SU-DHL-6 (cell line): Measurements from ENCODE around the gene COL25A1.

ENCODE experiments used
- H2AFZ ChIP-seq: fragments of 200-600 bp; sonication (generic); 2 replicates; pipeline ENCODE4 v1.6.1; 2014; ENCODE audit warnings: low read depth, mild to moderate bottlenecking, moderate library complexity, mixed read lengths, antibody characterized with exemption, low read length; ENCODE audit not compliant: severe bottlenecking
- H3F3A ChIP-seq: fragments of 200-600 bp; shearing (Covaris generic); 2 replicates; pipeline ENCODE4 v1.6.0; 2016; ENCODE audit warnings: antibody characterized with exemption, mild to moderate bottlenecking; ENCODE audit not compliant: insufficient read depth
- H3K27ac ChIP-seq: fragments of 200-600 bp; sonication (generic); 2 replicates; pipeline ENCODE4 v1.5.1; 2016; ENCODE audit warnings: low read depth, mild to moderate bottlenecking, low read length, moderate library complexity, mixed read lengths
- H3K27me3 ChIP-seq: fragments of 200-600 bp; sonication (generic), shearing (Covaris generic); 2 replicates; pipeline ENCODE4 v1.6.0; 2014; ENCODE audit warnings: mild to moderate bottlenecking, low read length
- H3K36me3 ChIP-seq: fragments of 200-600 bp; sonication (generic); 2 replicates; pipeline ENCODE4 v1.6.1; 2014; ENCODE audit warnings: mild to moderate bottlenecking, low read length, mixed read lengths
- H3K4me2 ChIP-seq: fragments of 300-600, 200-600 bp; shearing (Covaris generic), sonication (generic); 2 replicates; pipeline ENCODE4 v1.6.0; 2014; ENCODE audit warnings: low read length, low read depth, mild to moderate bottlenecking; ENCODE audit not compliant: poor library complexity, severe bottlenecking
- H3K4me3 ChIP-seq: fragments of 200-600 bp; sonication (generic); 2 replicates; pipeline ENCODE4 v1.5.1; 2014; ENCODE audit warnings: antibody characterized with exemption, low read length, mild to moderate bottlenecking, mixed read lengths; ENCODE audit not compliant: insufficient read depth, poor library complexity, severe bottlenecking
- H3K79me2 ChIP-seq: fragments of 200-600 bp; sonication (generic); 2 replicates; pipeline ENCODE4 v1.6.1; 2014; ENCODE audit warnings: mild to moderate bottlenecking, low read length, moderate library complexity; ENCODE audit not compliant: insufficient read depth
- H3K9ac ChIP-seq: fragments of 200-600 bp; sonication (generic); 2 replicates; pipeline ENCODE4 v1.7.0; 2014; ENCODE audit warnings: mild to moderate bottlenecking, low read length
- H3K9me2 ChIP-seq: fragments of 200-600 bp; sonication (generic); replicated peaks from 2 replicates; pipeline ENCODE4 v1.6.1; 2014; ENCODE audit warnings: low read length; ENCODE audit not compliant: insufficient read depth
- H3K9me3 ChIP-seq: fragments of 200-600 bp; sonication (generic); 2 replicates; pipeline ENCODE4 v1.6.1; 2014; ENCODE audit warnings: low read length, mixed read lengths; ENCODE audit not compliant: insufficient read depth
- H4K20me1 ChIP-seq: fragments of 200-600 bp; sonication (generic); 2 replicates; pipeline ENCODE4 v1.6.1; 2014; ENCODE audit warnings: low read depth, mild to moderate bottlenecking, antibody characterized with exemption, low read length, moderate library complexity, mixed read lengths
- EZH2phosphoT487 ChIP-seq: fragments of 200-600 bp; sonication (generic), shearing (Covaris generic); conservative IDR thresholded peaks from 2 replicates; pipeline ENCODE4 v1.6.1; 2018; ENCODE audit warnings: mild to moderate bottlenecking, antibody characterized with exemption, low read length, moderate library complexity, mixed read lengths
- TF ChIP-seq, protein P1 (sequence below): fragments of 200-600 bp; sonication (generic); IDR thresholded peaks from one replicate; pipeline ENCODE4 v1.5.1; 2017; ENCODE audit warnings: antibody characterized with exemption, mild to moderate bottlenecking, low read length, moderate library complexity; ENCODE audit not compliant: insufficient read depth, poor library complexity, severe bottlenecking

Gene COL25A1

DNA sequence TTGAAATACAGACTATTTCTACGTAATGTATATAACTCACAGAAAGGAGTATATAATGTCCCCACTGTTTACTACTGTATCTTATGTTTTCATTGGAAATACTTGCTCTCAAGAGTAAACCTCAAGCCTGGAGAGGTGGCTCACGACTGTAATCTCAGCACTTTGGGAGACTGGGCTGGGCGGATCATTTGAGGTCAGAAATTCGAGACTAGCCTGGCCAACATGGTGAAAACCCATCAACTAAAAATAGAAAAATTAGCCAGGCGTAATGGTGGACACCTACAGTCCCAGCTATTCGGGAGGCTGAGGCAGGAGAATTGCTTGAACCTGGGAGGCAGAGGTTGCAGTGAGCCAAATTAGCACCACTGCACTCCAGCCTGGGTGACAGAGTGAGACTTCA is 92.8 kb downstream of the COL25A1 start:
- H3K9me2 ChIP-seq = no peaks in the 10 kb centered on the region
- H3K9ac ChIP-seq = no peak overlapping the region
- no peaks in the 10 kb centered on the region for H3K9me3 ChIP-seq
- no peak for TF ChIP-seq EZH2phosphoT487
- TF ChIP-seq, protein P1, sequence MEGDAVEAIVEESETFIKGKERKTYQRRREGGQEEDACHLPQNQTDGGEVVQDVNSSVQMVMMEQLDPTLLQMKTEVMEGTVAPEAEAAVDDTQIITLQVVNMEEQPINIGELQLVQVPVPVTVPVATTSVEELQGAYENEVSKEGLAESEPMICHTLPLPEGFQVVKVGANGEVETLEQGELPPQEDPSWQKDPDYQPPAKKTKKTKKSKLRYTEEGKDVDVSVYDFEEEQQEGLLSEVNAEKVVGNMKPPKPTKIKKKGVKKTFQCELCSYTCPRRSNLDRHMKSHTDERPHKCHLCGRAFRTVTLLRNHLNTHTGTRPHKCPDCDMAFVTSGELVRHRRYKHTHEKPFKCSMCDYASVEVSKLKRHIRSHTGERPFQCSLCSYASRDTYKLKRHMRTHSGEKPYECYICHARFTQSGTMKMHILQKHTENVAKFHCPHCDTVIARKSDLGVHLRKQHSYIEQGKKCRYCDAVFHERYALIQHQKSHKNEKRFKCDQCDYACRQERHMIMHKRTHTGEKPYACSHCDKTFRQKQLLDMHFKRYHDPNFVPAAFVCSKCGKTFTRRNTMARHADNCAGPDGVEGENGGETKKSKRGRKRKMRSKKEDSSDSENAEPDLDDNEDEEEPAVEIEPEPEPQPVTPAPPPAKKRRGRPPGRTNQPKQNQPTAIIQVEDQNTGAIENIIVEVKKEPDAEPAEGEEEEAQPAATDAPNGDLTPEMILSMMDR = no peak
- H3K36me3 ChIP-seq = no peaks in the 10 kb centered on the region
- no peaks in the 10 kb centered on the region for H3F3A ChIP-seq
- H2AFZ ChIP-seq = no peak overlapping the region
- H3K4me2 ChIP-seq = no peak overlapping the region
- H3K4me3 ChIP-seq = no peak overlapping the region
- H4K20me1 ChIP-seq = no peaks in the 10 kb centered on the region
- H3K27ac ChIP-seq = no peak overlapping the region
- H3K79me2 ChIP-seq = no peaks in the 10 kb centered on the region
- H3K27me3 ChIP-seq = no peaks in the 10 kb centered on the region

DNA sequence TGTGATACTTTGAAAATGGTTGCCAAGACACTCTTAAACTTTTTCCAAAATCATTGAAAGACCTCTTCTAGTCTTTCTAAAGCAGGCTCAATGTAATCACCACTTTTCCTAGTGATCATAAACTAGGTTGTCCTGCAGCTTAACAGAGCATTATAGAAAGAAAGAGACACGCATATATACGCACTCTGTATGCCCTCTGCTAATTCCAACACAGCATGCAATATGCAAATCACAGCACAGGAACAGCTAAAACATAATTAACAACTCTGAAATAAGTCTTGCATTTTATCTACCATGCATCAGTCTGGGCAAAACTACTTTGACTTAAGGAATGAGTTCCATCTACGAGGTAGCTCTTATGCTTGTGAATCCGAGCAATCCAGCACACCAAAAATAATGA is 94.6 kb downstream of the COL25A1 start:
- H4K20me1 ChIP-seq = no peaks in the 10 kb centered on the region
- no peak overlapping the region for H3K27ac ChIP-seq
- H3F3A ChIP-seq = no peaks in the 10 kb centered on the region
- no peaks in the 10 kb centered on the region for H3K79me2 ChIP-seq
- TF ChIP-seq, protein P1 = no peak
- TF ChIP-seq EZH2phosphoT487 = no peak
- H3K9me3 ChIP-seq = no peaks in the 10 kb centered on the region
- H3K27me3 ChIP-seq = no peaks in the 10 kb centered on the region
- H3K4me2 ChIP-seq = no peak overlapping the region
- no peaks in the 10 kb centered on the region for H3K36me3 ChIP-seq
- no peaks in the 10 kb centered on the region for H3K9me2 ChIP-seq
- no peak overlapping the region for H3K9ac ChIP-seq
- H3K4me3 ChIP-seq = no peak overlapping the region
- no peak overlapping the region for H2AFZ ChIP-seq

DNA sequence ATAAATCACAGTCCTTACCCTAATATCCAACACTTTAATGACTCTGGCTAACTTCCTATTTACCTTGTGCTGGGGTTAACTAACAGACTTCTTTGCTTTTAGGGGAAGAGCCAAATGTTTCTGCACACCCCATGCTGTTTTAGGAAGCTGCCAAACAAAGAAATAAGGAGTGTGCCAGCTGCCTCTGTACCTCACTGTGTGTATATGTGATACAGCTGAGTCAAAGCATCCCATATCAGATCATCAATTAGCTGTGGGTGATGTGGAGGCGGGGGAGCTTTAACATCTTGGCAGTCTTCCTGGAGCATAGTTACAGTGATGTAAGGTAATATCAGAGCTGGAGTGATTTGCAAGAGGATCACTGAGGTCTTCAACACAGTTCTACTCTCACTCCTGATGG is 95.4 kb downstream of the COL25A1 start:
- Histone ChIP-seq H3K27ac (no peak overlapping the region), H3K9me2 (no peaks in the 10 kb centered on the region), H3K79me2 (no peaks in the 10 kb centered on the region), H3K27me3 (no peaks in the 10 kb centered on the region), H3K36me3 (no peaks in the 10 kb centered on the region), H3F3A (no peaks in the 10 kb centered on the region), H3K4me3 (no peak overlapping the region), H4K20me1 (no peaks in the 10 kb centered on the region), H3K9me3 (no peaks in the 10 kb centered on the region), H2AFZ (no peak overlapping the region), H3K4me2 (no peak overlapping the region), H3K9ac (no peak overlapping the region)
- TF ChIP-seq EZH2phosphoT487 = no peak
- TF ChIP-seq, protein P1 = no peak

DNA sequence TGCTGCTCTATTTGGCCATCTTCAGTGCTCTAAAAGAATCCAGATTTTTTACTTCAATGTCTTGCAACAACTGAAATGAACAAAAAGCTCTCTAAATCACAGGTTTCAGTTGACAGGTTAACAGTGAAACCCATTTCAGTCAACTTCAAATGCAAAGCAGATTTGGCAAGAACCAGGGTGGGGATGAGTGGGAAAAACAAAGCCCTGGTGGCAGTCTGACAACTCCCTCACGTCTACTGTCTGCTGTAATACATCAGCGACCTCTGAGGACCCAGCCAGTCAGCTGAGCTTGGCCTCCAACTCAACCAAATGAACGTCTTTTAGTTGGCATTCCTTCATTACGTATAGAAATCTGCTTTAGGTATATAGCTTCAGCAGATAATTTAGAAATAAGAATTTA is 95.8 kb downstream of the COL25A1 start:
- Histone ChIP-seq H3K27ac (no peak overlapping the region), H3K4me2 (no peak overlapping the region)

More for the DNA sequence above, 95.8 kb downstream of the COL25A1 start:
- Histone ChIP-seq H3F3A (no peaks in the 10 kb centered on the region), H3K9ac (no peak overlapping the region), H3K9me3 (no peaks in the 10 kb centered on the region), H3K27me3 (no peaks in the 10 kb centered on the region), H2AFZ (no peak overlapping the region), H4K20me1 (no peaks in the 10 kb centered on the region), H3K4me3 (no peak overlapping the region), H3K79me2 (no peaks in the 10 kb centered on the region), H3K9me2 (no peaks in the 10 kb centered on the region), H3K36me3 (no peaks in the 10 kb centered on the region)
- no peak for TF ChIP-seq EZH2phosphoT487
- TF ChIP-seq, protein P1 = no peak
